ENCODE results near the gene PHOSPHO1.
"Not testable (repeated sequence)": the region's sequence is repeated elsewhere in the genome, so short reads cannot be mapped to it uniquely, and the experiment has no call there.

PHOSPHO1 gene

DNA sequence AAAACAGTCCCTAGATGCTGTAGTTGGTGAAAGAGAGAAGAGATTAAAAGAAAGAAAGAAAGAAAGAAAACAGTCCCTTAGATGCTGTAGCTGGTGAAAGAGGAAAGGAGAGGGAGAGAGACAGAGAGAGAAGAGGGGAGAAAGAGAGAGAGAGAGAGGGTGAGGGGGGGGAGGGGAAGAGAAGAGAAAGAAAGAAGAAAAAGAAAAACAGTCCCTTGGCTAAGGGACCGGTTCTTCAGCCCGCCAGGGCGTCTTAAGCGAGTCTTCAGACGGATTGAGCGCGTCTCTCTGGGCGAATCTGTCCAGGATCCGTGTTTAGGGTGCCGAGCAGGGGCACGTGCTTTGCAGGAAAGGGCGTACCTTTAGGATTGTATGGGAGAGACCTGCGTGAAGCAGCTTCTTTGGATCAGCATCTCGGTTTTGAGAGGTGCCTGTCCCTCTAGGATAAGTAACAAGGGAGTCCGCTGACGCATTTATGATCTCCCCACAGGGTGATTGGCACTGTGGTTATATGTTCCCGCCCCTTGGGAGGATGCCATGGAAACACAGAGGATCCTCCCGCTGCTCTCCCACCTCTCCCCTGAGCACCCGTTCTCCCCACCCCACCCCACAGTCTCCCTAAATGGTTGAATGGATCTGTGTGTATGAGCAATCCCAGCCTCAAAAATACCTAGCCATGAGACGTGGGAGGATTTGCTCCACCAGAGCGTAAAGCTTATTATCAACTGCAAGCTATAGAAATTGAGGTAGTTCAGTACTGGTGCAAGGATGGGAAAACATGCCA is 36.9 kb downstream of the PHOSPHO1 start:
- DNase-seq (ENCODE audit: low spot score) = peak; percentile 82

DNA sequence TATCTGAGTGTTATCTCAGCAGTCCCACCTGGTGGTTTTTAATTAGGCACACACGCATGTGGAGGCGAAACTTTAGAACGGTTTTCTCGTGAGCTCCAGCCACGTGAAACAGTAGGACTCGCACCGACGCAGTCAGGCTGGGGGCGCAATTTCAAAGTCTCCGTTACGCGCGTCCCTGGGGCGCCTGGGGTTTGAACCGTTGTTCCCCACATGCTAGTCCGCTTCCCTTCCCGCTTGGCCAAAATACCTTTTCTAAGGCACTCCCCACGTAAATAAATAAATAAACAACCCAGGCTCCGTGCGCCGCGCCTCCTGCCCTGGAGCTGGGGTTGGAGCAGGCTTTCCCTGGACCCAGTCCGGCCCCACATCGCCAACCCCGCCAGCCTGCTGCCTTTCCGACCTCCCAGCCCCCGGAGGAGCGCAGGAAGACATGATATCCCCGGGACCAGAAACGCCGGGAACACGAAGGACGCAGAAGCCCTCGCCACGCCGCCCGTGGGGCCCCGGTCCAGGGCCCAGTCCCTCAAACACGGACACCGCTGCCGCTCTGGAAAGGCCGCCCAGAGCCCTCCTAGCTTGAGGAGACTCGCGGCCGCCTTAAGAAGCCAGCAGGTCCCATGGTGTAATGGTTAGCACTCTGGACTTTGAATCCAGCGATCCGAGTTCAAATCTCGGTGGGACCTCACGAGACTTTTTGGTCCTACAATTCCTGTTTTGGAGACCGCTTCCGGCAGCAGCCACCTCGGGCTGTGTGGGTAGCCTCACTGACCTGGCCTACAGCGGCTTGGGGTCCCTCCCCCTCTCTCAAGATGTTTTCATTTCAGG is 38.5 kb downstream of the PHOSPHO1 start:
- DNase-seq (ENCODE audit: low spot score) = peak; percentile 94

DNA sequence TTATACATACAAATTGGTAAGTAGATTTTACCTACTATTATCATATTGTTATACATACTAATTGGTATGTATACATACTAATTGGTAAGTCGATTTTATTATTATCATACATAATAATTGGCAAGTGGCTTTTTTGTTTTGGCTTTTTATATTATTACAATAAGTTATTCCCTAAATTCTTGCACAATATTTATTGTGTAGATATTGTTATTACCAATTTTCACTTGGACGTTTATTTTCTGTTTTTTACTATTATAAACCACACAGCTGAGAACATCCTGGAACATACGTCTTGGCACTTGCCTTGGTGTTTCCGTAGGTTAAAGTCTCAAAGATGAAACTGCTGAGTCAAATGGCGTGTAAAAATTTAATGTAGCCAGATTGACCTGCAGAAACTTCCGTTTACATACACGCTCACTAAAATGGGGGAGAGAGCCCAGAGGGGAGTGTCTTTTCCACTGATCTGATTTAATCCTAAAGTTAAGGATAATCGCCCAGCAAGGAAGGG is 39.1 kb downstream of the PHOSPHO1 start:
- DNase-seq (ENCODE audit: low spot score) = no peak

DNA sequence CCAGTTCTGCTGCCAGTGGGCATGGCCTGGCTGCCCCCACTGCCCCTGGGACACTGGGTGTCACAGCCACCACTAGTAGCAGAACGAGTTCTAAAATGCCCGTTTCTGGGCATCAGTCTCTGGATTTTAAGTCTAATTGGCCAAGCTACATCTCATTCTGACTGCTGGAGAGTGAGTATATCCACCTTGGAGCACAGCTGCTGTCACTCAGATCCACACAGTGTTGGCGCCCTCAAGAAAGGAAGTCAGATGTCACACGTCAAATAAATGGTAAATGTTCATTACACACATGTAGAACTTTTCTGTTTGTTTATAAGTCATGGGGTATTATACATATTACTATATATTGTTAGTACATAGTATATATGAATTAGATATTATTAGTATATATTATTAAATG is 39.7 kb downstream of the PHOSPHO1 start:
- no peak for DNase-seq (ENCODE audit: low spot score)

DNA sequence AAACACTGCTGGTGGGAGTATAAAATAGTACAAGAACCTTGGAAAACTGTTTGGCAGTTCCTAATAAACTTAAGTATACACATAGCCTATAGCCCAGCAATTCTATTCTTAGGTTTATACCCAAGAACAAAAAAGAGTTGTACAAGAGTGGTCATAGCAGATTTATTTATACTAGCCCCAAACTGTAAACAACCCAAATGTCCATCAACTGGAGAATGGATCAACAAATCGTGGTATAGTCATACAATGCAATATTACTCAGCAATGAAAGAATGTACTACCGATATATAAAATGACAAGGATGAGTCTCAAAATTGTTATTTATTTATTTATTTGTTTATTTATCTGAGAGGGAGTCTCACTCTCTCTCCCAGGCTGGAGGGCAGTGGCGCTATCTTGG is 43.3 kb downstream of the PHOSPHO1 start:
- no peak for DNase-seq (ENCODE audit: low spot score)

GRCh38 chr17:49185381-49185780 is 45.2 kb downstream of the PHOSPHO1 start:
- not testable (repeated sequence) for DNase-seq (ENCODE audit: low spot score)

DNA sequence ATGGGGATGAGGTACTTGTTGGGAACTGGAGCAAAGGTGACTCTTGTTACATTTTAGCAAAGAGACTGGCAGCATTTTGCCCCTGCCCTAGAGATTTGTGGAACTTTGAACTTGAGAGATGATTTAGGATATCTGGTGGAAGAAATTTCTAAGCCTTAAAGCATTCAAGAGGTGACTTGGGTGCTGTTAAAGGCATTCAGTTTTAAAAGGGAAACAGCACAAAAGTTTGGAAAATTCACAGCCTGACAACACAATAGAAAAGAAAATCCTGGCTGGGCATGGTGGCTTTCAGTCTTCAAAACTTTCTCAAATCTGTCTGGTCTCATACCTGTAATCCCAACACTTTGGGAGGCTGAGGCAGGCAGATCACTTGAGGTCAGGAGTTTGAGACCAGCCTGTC is 46.1 kb downstream of the PHOSPHO1 start:
- DNase-seq (ENCODE audit: low spot score) = not testable (repeated sequence)

- no peak for DNase-seq (ENCODE audit: low spot score)
Observed at GRCh38 chr17:49183801-49184200, 46.8 kb downstream of the PHOSPHO1 start.

DNA sequence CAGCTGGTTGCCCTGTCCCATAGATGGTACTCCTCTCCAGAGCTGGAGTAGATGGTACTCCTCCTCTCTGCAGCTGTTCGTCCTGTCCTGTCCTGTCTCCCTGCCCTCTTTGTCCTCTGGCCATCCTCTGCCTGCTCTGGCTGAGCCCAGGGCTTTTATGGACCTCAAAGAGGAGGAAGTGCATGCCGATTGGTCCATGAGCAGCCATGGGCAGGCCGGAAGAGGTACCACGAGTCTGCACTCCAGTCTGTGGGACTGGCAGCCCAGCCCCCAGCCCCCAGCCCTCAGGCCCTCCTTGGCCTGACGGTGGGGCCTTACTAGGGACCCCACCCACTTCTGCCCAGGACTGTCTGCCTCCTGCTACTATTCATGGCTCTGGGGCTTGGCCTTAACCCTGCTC is 47.2 kb downstream of the PHOSPHO1 start:
- DNase-seq (ENCODE audit: low spot score) = no peak

- no peak for DNase-seq (ENCODE audit: low spot score)
Observed at GRCh38 chr17:49180998-49181635, 49.5 kb downstream of the PHOSPHO1 start.

GRCh38 chr17:49180303-49180702 is 50.3 kb downstream of the PHOSPHO1 start:
- peak; percentile 65 for DNase-seq (ENCODE audit: low spot score)

GRCh38 chr17:49175978-49176377 is 54.6 kb downstream of the PHOSPHO1 start:
- DNase-seq (ENCODE audit: low spot score) = not testable (repeated sequence)
